Mesendoderm (in vitro differentiated cells): ENCODE data around the gene ARHGAP45.

ENCODE experiments used
- DNase-seq: peaks from one replicate; pipeline ENCODE4 v3.0.0; 2013
- H2AK5ac ChIP-seq: 2 replicates; pipeline ENCODE4 v1.6.1; 2013; ENCODE audit warnings: low read length, inconsistent platforms
- H2BK120ac ChIP-seq: 2 replicates; pipeline ENCODE4 v1.6.1; 2013; ENCODE audit warnings: low read depth, mild to moderate bottlenecking, low read length, moderate library complexity, mixed read lengths
- H2BK15ac ChIP-seq: replicated peaks from 2 replicates; pipeline ENCODE4 v1.6.1; 2013; ENCODE audit warnings: low read depth, mild to moderate bottlenecking, moderate library complexity
- H2BK5ac ChIP-seq: 2 replicates; pipeline ENCODE4 v1.6.1; 2013; ENCODE audit warnings: low read length, inconsistent platforms
- H3K18ac ChIP-seq: 2 replicates; pipeline ENCODE4 v1.6.1; 2013; ENCODE audit warnings: mild to moderate bottlenecking, low read length, mixed read lengths
- H3K23ac ChIP-seq: one replicate; pipeline ENCODE4 v1.6.1; 2013; ENCODE audit warnings: low read length
- H3K27ac ChIP-seq: 2 replicates; pipeline ENCODE4 v1.5.1; 2013; ENCODE audit warnings: low read depth, mild to moderate bottlenecking, inconsistent platforms, low read length, moderate library complexity
- H3K27me3 ChIP-seq: 2 replicates; pipeline ENCODE4 v1.6.1; 2013; ENCODE audit warnings: low read length, control low read depth, mild to moderate bottlenecking, inconsistent platforms; ENCODE audit not compliant: insufficient read depth, poor library complexity
- H3K36me3 ChIP-seq: 2 replicates; pipeline ENCODE4 v1.6.1; 2013; ENCODE audit warnings: low read length, inconsistent platforms; ENCODE audit not compliant: control insufficient read depth, insufficient read depth
- H3K4ac ChIP-seq: one replicate; pipeline ENCODE4 v1.6.1; 2013; ENCODE audit warnings: low read depth, mild to moderate bottlenecking, low read length, moderate library complexity
- H3K4me1 ChIP-seq: 2 replicates; pipeline ENCODE4 v1.6.1; 2013; ENCODE audit warnings: low read depth, low read length, inconsistent platforms; ENCODE audit not compliant: control insufficient read depth
- H3K4me2 ChIP-seq: 2 replicates; pipeline ENCODE4 v1.6.1; 2013; ENCODE audit warnings: low read length
- H3K4me3 ChIP-seq: 2 replicates; pipeline ENCODE4 v1.5.1; 2013; ENCODE audit warnings: mild to moderate bottlenecking, low read length
- H3K56ac ChIP-seq: one replicate; pipeline ENCODE4 v1.6.1; 2013; ENCODE audit warnings: low read length
- H3K79me1 ChIP-seq: 2 replicates; pipeline ENCODE4 v1.6.1; 2013; ENCODE audit warnings: low read length, inconsistent platforms
- H3K79me2 ChIP-seq: 2 replicates; pipeline ENCODE4 v1.6.1; 2013; ENCODE audit warnings: mild to moderate bottlenecking, low read length; ENCODE audit not compliant: control insufficient read depth, insufficient read depth
- H3K9ac ChIP-seq: 2 replicates; pipeline ENCODE4 v1.6.1; 2013; ENCODE audit warnings: low read length, inconsistent platforms
- H4K5ac ChIP-seq: one replicate; pipeline ENCODE4 v1.6.1; 2013; ENCODE audit warnings: low read length
- H4K8ac ChIP-seq: one replicate; pipeline ENCODE4 v1.6.1; 2013; ENCODE audit warnings: low read depth, mild to moderate bottlenecking, control low read depth, low read length, moderate library complexity
- WGBS: extraction: QIAGEN DNeasy Blood & Tissue Kit; methylation state at CpG from one replicate; pipeline ENCODE4 v1.1.7; 2013; ENCODE audit warnings: low lambda C conversion rate, missing lambda C conversion rate; ENCODE audit not compliant: insufficient coverage; ENCODE audit errors: extremely low coverage; 5-methylcytosine and 5-hydroxymethylcytosine counted together

The ARHGAP45 gene

GRCh38 chr19:1047696-1048147 is 19.2 kb upstream of the ARHGAP45 start:
- H3K9ac ChIP-seq, result no peak overlapping the region
- no peaks in the 10 kb centered on the region for H3K27me3 ChIP-seq
- no peak for DNase-seq
- H2BK5ac ChIP-seq, result no peak overlapping the region
- H2BK120ac ChIP-seq, result no peak overlapping the region
- no peak overlapping the region for H4K8ac ChIP-seq
- H3K79me2 ChIP-seq, result no peaks in the 10 kb centered on the region
- no peak overlapping the region for H3K4me2 ChIP-seq
- H2BK15ac ChIP-seq, result no peak overlapping the region
- no peak overlapping the region for H2AK5ac ChIP-seq
- H3K23ac ChIP-seq, result no peak overlapping the region
- H3K56ac ChIP-seq, result no peak overlapping the region
- H3K27ac ChIP-seq, result no peak overlapping the region
- H3K18ac ChIP-seq, result no peak overlapping the region
- no peak overlapping the region for H3K4ac ChIP-seq
- no peak overlapping the region for H3K4me3 ChIP-seq
- no CpG with 5 or more reads among the region's 20 CpGs for WGBS
- H4K5ac ChIP-seq, result no peak overlapping the region
- H3K36me3 ChIP-seq, result no peaks in the 10 kb centered on the region
- no peaks in the 10 kb centered on the region for H3K4me1 ChIP-seq
- H3K79me1 ChIP-seq, result no peaks in the 10 kb centered on the region

- no peak overlapping the region for H3K4ac ChIP-seq
- H4K8ac ChIP-seq, result no peak overlapping the region
- no peaks in the 10 kb centered on the region for H3K4me1 ChIP-seq
- no peak overlapping the region for H2BK15ac ChIP-seq
- H3K23ac ChIP-seq, result no peak overlapping the region
- H3K79me2 ChIP-seq, result no peaks in the 10 kb centered on the region
- H2BK5ac ChIP-seq, result no peak overlapping the region
- no peak overlapping the region for H3K27ac ChIP-seq
- no peaks in the 10 kb centered on the region for H3K27me3 ChIP-seq
- no peak overlapping the region for H2AK5ac ChIP-seq
- no peak overlapping the region for H3K9ac ChIP-seq
- no peak overlapping the region for H3K18ac ChIP-seq
- H2BK120ac ChIP-seq, result no peak overlapping the region
- no peaks in the 10 kb centered on the region for H3K36me3 ChIP-seq
- H3K79me1 ChIP-seq, result no peaks in the 10 kb centered on the region
- no peak overlapping the region for H3K4me3 ChIP-seq
- H3K4me2 ChIP-seq, result no peak overlapping the region
- DNase-seq, result no peak
- WGBS, result no CpG with 5 or more reads among the region's 17 CpGs
- no peak overlapping the region for H4K5ac ChIP-seq
- no peak overlapping the region for H3K56ac ChIP-seq
Observed at GRCh38 chr19:1049106-1049505, 17.9 kb upstream of the ARHGAP45 start.

GRCh38 chr19:1049800-1050199 is 17.2 kb upstream of the ARHGAP45 start:
- Histone ChIP-seq H3K4me2 (no peak overlapping the region), H3K79me2 (no peaks in the 10 kb centered on the region), H3K27ac (no peak overlapping the region), H4K5ac (no peak overlapping the region), H3K23ac (no peak overlapping the region), H3K4me3 (no peak overlapping the region), H3K27me3 (no peaks in the 10 kb centered on the region), H3K36me3 (no peaks in the 10 kb centered on the region), H2BK120ac (no peak overlapping the region), H3K4ac (no peak overlapping the region), H4K8ac (no peak overlapping the region), H2BK15ac (no peak overlapping the region), H3K18ac (no peak overlapping the region), H3K79me1 (no peaks in the 10 kb centered on the region), H3K4me1 (no peaks in the 10 kb centered on the region), H2BK5ac (no peak overlapping the region), H3K9ac (no peak overlapping the region), H3K56ac (no peak overlapping the region), H2AK5ac (no peak overlapping the region)
- WGBS, result no CpG with 5 or more reads among the region's 11 CpGs
- DNase-seq, result peak; percentile 45

DNA sequence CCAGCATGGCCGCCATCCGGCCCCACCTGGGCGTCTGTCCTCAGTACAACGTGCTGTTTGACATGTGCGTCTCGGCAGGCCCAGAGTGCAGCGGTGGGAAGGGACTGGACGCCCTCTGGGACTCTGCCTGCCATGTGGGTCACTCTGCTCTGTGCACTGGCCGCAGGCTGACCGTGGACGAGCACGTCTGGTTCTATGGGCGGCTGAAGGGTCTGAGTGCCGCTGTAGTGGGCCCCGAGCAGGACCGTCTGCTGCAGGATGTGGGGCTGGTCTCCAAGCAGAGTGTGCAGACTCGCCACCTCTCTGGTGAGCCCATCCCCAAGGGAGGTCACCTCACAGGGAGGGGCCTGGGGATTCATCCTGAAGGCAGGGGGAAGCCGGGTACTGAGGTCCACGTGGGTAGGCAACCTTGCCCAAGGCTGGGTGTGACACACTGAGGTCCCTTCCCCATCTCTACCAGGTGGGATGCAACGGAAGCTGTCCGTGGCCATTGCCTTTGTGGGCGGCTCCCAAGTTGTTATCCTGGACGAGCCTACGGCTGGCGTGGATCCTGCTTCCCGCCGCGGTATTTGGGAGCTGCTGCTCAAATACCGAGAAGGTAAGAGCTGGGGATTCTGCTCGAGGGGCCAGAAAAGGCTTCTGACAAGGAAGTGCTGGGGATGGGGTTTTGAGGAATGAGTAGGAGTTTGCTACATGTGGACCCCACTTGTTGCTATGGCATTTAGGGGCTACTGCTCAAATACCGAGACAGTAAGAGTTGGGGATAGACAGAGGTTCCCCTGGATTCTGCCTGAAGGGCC is 15.8 kb upstream of the ARHGAP45 start:
- Histone ChIP-seq H3K36me3 (no peaks in the 10 kb centered on the region), H3K4ac (no peak overlapping the region), H3K27me3 (no peaks in the 10 kb centered on the region), H3K9ac (no peak overlapping the region), H3K27ac (no peak overlapping the region), H3K79me2 (no peaks in the 10 kb centered on the region), H3K18ac (no peak overlapping the region), H2BK120ac (no peak overlapping the region), H3K4me1 (no peaks in the 10 kb centered on the region), H2BK15ac (no peak overlapping the region), H3K4me3 (no peak overlapping the region), H3K56ac (no peak overlapping the region), H2BK5ac (no peak overlapping the region), H4K8ac (no peak overlapping the region), H3K23ac (no peak overlapping the region), H3K79me1 (no peaks in the 10 kb centered on the region), H3K4me2 (no peak overlapping the region), H4K5ac (no peak overlapping the region), H2AK5ac (no peak overlapping the region)
- WGBS, result no CpG with 5 or more reads among the region's 31 CpGs
- peak; percentile 51 for DNase-seq

GRCh38 chr19:1051791-1052190 is 15.2 kb upstream of the ARHGAP45 start:
- Histone ChIP-seq H2BK5ac (no peak overlapping the region), H4K5ac (no peak overlapping the region), H3K56ac (no peak overlapping the region), H2BK120ac (no peak overlapping the region), H3K18ac (no peak overlapping the region), H3K36me3 (no peaks in the 10 kb centered on the region), H3K79me1 (no peaks in the 10 kb centered on the region), H2AK5ac (no peak overlapping the region), H3K23ac (no peak overlapping the region), H3K27ac (no peak overlapping the region), H2BK15ac (no peak overlapping the region), H3K4me3 (no peak overlapping the region), H3K4me1 (no peaks in the 10 kb centered on the region), H3K4me2 (no peak overlapping the region), H3K4ac (no peak overlapping the region), H3K27me3 (no peaks in the 10 kb centered on the region), H3K9ac (no peak overlapping the region), H4K8ac (no peak overlapping the region), H3K79me2 (no peaks in the 10 kb centered on the region)
- DNase-seq, result no peak
- no CpG with 5 or more reads among the region's 17 CpGs for WGBS
